ENCODE results near the gene QRICH1. TPM values are rescaled to one million over a fixed set of nuclear protein-coding genes. Genes with fewer than 3 reads are reported as not detected.
A peak's percentile ranks its signal among the peaks of the same experiment; 100 is the strongest.

QRICH1 gene
- total RNA-seq, 1 donor from 2014 or later, result 55.3 TPM

DNA sequence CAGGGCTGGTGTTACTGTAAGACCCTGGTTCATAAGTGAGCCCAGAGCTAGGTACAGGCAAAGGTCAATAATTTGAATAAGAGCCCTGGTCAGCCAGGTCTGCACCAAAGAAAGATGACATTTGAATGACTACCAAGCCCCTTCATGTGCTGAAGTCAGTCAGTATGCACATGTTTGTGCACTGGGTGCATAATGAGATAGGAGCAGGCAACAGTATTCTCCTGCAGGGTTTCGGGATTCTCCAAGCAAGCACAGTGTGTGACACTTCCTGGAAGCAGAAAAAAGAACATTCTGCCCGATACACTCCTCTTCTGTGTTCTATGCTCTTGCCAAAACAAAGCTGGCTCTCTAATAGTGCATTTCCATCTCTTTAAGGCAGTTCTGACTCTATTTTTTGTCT lies 59.2 kb downstream of the QRICH1 start:
- no peak for DNase-seq (ENCODE audit: low read depth)

DNA sequence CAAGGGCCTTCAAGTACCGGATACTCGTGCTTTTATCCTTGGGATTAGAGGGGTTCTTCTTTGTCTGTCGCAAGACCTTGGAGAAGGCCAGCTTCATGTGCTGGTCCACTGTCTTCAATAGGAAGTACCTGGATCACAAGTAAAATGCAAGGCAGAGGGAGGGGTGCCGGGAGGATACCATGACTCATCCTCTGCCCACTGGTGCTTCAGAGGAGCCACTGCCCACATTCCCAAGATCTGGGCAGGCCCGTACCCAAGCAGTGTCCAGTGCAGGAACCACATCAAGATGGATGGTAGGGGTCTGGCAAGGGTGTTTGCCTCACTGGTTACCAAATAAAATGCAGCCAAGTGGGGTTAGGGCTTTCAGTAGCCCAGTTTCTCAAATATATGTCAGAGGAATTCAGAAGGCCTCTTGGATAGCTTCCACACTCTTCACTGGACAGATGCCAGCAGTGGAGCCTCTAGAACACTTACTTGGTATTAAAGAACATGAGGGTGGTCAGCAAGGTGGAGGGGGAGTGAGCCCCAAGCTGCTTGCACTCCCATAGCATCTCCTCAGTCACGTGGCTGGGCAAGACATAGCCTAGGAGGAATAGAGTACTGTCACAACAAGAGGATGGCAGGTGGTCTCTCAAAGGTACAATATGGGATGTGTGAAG lies 61.1 kb downstream of the QRICH1 start:
- DNase-seq (ENCODE audit: low read depth), result peak; percentile 38

DNA sequence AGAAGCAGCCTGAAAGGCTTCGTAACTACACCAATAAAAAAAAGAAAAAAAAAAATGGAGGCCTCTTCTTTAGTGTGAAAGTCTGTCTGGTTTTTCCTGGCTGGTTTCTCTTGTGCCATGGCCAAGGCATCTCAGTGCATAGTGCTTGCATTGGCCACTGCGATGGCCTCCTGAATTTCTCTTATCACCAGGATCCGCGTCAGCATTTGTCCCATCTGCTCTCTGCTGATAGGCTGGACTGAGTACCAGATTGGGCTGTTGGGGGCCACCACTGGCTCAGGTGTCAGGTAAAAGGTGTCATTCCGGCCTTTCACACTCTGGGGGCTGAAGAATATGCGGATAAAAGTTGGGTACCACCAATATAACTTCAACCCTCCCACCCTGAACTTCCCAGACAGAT lies 63.5 kb downstream of the QRICH1 start:
- no peak for DNase-seq (ENCODE audit: low read depth)

DNA sequence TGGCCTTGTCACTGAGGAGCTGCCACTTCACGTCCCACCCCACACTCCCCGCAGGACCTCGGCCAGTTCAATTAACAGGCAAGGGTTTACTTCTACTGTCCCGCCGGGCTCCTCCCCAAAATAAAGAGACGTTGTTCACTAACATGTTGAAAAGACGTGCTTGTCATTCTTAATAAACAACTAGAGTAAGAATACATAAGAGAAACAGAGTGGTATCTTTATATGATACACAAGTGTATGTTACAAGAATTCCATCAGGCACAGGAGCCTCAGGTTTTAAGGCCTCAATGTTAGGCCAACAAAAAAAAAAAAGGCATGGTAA lies 64.3 kb downstream of the QRICH1 start:
- DNase-seq (ENCODE audit: low read depth), result no peak

DNA sequence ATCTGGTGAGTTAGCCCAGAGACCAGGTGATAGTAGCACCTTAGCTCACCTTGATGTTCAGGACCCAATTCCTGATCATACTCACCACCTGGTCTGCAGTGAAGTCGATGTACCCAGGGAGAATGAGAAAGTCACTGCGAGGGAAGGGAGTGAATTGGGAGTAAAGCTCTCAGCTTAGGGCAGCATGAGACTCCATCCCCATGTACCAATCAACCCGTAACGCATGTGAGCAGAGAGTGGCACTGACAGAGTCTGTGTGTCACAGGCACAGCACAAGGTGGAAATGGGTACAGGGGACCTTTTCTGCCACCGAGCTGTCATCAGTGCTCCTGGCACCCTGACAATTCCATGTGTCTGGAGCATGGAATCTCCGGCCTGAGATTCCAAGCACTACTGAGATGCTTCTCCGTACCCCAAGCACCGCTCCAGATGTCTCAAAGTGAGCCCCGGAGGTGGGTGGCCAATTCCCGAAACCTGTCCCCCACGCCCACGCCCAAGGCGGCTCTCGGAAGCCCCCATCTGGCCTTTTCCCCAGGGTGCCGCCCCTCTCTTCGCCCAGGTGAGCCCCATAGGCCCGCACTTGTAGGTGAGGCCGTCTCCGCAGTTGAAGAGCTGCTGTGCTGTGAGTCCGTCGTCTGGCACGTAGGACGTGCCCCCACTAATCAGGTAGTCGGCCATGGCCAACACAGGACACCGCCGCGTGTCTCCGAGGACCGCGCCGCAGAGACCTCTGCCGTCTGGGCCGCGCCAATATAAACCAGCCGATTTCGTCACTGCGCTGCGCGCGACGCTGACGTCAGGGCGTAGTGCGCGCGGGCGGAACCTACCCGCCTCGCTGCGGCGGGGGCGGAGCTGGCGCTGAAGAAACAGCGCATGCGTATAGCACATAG lies 65.0 kb downstream of the QRICH1 start, which contains the start of gene IMPDH2:
Gene IMPDH2, minus strand, starts transcription at position 726 of the 890 bp plus-strand sequence. Its CDS starts 48 bp downstream, at position 678.
- DNase-seq (ENCODE audit: low read depth), result peak; percentile 81

DNA sequence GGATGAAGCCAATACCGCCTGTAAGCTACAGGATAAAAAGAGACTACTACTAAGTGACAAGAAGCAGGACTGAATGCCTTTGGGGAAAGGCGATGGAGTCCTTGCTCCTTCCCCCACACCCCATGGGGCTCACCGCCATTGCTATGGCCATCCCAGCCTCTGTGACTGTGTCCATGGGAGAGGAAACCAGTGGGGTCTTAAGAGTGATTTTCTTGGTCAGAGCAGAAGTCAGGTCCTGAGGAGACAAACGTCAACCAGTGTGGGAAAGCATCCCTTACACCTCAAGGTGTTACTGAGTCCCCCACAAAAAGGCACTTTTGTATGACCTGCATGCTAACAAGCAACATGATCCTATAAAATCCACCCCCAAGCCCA lies 65.6 kb downstream of the QRICH1 start:
- no peak for DNase-seq (ENCODE audit: low read depth)

DNA sequence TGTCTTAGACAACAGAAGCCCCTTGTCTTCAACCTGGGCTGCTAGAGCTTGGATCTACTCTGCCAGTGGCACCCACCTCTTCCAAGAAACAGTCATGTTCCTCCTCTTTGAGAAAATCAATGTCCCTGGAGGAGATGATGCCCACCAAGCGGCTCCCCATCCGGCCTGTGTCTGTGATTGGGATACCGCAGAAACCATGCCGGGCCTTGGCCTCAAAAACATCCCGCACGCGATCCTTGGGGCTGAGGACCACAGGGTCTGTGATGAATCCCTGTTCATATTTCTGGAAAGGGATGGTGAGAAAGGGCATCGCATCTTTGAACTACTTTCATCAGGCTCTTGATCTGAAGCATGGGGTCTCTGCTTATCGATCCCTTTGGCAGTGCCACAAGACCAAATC lies 66.2 kb downstream of the QRICH1 start:
- no peak for DNase-seq (ENCODE audit: low read depth)

DNA sequence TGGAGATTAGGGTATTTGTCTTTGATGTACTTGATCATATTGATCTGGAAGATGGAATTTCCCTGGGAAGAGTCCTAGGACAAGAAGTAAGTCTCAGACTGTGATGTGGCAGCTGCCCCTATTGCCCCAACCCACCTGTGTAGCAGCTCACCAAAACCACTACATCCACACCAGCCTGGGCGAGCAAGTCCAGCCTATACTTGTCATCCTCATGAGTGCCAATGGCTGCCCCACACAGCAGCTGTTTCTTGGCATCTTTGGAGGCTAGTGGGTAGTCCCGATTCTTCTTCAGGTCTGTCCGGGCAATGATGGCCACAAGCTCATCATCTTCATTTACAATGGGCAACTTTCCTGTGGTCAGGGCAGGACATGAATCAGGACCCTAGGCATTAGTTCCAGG lies 67.3 kb downstream of the QRICH1 start:
- DNase-seq (ENCODE audit: low read depth), result no peak

DNA sequence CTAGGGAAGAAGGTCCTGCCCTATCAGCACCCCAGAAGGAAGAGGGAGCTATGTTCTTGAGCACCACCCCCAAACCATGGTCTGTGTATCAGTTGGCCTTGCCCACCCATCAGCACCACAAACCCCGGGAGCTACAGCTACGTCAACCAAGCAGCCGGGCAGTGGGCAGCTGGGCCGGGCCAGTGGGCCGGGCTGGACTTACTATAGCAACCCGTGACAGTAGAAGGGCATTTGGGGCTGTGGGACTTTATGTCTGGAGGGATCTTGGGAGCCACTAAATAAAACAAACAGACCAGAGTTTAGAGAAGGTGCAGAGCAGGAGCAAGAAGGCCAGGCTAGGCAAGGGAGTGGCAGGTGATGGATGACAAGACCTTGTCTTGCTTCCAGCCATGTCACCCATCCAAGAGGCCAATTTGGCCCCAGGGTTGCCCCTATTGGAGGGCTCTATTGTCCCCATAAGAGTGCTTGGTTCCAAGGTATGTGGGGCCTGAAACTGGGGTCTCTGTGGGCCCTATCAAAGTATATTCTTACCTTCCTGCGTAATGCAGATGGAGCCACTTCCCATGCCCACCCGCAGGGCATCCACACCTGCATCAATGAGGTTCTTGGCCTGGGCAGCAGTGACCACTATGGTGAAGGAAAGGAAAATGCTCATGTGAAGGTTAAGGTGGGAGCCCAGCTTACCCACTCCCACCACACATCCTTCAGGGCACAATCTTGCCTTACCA lies 67.9 kb downstream of the QRICH1 start:
- DNase-seq (ENCODE audit: low read depth), result no peak

DNA sequence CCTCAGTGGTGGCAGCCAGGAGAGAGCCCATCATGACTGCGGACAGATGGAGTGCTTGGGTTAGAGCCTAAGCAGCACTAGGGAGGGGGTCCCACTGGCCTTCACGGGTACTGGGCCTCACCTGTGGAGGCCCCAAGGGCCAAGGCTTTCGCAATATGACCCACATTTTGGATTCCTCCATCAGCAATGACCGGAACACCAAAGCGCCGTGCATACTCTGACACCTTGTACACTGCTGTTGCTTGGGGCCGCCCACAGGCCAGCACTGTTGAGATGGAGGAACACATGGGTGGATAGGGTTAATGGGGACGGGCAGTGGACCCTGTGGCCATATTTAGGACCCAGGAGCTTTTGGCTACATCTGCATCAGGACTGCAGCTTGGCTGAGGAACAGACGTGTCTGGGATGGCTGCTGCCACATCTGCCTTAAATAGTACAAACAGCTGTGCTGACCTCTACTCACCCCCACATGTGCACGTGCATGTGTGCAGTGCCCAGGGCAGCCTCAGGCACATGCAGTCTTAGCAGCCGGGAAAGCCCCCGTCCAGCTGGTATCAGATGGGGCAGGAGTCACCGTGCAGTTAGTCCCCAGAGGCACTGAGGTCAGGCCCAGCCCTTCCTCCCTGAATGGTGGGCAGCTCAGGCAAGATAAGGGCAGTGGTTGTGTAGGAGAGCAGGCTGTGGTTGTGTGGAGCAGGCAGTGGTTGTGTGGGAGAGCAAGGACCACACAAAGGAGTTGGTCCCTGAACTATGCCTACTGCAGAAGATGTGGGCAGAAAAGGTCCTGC lies 68.7 kb downstream of the QRICH1 start:
- no peak for DNase-seq (ENCODE audit: low read depth)

DNA sequence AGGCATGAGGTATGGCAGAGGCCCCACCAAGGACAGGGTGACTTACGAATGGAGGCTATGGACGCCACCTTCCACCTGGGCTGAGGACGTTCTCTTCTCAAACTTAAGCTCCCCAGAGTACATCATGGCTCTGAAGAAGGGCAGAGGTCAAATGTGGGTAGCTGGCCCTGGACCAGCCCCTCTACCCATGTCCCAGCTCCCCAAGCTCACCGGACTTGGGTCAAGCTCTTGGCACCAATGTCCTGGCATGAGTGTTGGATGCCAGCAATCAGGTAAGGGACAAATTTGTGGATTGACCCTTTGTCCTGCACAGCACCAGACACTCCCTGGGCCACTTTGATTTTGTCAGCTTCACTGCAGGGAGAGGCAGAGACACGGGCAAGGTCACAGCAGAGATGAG lies 69.4 kb downstream of the QRICH1 start:
- no peak for DNase-seq (ENCODE audit: low read depth)

DNA sequence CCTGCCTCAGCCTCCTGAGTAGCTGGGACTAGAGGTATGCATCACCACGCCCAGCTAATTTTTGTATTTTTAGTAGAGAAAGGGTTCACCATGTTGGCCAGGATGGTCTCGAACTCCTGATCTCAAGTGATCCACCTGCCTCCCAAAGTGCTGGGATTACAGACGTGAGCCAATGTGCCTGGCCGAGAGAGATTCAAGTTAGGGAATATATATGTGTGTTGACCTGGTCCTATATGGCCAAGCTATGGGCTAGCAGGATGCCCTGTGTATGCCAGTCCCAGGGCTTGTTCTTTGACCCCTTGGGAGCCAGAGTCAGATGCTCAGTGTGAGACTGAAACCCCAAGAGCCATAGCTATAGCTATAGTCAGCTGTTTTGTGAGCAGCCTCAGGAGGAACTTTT lies 70.1 kb downstream of the QRICH1 start:
- DNase-seq (ENCODE audit: low read depth), result no peak

DNA sequence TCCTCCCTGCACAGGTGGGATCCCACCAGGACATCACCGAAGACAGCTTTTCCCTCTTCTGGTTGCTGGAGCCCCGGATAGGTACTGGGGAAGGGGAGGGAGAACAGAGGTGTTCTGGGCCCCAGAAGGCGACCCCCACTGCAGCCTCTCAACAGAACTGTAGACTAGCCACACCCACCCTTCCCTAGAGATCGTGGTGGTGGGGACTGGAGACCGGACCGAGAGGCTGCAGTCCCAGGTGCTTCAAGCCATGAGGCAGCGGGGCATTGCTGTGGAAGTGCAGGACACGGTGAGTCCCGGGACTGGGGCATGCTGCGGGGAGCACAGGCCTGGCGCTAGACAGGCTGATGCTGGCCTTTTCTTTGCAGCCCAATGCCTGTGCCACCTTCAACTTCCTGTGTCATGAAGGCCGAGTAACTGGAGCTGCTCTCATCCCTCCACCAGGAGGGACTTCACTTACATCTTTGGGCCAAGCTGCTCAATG lies 71.1 kb downstream of the QRICH1 start:
- no peak for DNase-seq (ENCODE audit: low read depth)

DNA sequence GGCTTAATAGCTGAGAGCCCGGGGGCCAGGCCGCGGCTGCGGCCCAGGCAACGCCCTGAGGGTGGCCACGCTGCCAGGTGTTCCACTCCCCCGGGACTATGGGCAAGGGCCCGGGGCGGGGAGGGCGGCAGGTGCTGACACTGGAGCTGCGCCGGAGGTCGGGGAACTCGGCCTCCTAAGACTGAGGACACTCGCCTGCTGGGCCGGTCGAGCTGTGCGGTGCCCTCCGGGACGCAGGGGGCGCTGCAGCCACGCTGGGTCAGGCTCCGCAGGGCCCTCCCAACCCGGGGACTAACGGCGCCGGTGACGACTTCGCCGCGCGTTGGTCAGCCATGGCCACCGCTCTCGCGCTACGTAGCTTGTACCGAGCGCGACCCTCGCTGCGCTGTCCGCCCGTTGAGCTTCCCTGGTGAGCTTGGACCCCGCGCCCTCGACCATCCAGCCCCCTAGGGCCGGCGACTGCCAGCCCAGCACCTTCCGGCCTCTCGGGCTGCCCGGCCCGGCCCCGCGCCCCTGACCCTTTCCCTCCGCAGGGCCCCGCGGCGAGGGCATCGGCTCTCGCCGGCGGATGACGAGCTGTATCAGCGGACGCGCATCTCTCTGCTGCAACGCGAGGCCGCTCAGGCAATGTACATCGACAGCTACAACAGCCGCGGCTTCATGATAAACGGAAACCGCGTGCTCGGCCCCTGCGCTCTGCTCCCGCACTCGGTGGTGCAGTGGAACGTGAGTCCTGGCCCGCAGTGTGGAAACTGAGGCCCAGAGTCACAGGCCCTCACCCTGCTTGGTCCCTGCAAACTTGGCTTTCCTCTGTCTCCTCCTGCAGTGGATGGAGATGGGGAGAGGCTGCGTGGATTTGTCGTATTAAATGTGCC lies 71.8 kb downstream of the QRICH1 start, which contains the start of gene NDUFAF3:
Gene NDUFAF3, plus strand, starts transcription at position 309 of the 875 bp plus-strand sequence. Its CDS starts 24 bp downstream, at position 333.
- peak; percentile 77 for DNase-seq (ENCODE audit: low read depth)

DNA sequence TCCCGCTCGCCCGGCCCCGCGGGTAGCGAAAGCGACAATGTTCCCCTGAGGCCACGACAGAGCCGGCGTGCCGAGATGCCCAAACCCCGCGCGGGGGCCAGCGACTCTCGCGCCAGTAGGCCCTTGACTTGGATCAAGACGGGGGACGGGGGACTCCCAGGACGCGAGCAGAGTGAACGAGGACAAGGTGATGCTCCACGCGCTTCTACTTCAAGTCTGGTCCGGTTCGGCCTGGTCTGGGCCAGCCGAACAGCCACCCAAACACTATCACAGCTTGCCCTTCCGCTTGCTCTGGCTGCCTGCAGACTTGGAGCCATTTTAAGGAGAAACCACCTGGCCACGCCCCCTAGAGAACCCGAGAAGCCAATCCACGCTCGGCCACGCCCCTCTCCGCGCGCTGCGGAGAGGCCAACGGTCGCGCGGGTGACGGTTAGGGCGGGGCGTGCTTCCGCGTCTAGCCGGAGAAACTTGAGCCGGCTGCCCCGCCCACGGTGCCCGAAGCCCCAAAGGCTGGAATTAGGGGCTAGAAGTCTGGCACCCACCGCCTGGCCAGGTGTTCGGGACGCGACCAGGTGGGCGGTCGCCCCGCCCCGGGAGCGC lies 72.6 kb downstream of the QRICH1 start:
- DNase-seq (ENCODE audit: low read depth), result peak; percentile 92

DNA sequence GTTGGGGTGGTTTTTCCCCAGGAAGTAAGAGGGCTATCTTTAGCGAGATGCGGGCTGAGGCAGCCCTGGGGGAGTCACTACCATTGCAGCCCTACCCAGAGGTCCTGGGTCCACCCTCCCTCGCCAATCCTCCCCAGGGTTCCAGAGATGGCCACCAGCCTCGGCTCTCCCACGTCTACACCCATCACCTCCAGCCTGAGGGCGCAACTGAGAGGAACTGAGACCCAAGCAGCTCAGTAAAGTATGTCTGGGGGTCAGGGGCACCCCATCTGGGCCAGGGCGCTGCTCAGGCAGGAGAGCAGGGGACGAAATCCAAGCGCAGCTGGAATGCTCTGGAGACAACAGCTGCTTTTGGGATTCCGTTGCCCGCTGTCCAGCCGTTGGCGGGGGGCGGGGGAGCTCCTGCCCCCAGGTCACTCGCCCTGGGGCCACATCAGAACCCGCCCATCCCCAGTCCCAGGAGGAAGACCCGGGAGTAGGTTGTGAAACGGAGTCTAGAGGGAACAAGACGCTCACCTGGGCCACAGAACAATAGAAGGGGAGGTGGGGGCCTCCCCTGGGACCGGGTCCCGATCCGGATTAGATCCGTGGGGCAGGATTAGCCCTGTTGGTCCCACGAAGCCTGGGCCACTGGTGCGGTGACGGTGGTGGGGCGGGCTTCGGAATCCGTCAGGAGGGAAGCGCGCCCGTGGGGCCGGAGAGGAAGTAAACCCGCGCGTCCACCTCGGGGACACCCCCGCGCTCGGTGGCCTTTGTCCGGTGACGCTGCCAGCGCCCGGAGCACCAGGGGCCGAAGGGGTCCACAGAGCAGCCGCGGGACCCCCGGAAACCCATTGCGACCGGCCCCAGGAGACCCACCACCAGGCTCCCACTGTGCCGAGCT lies 73.3 kb downstream of the QRICH1 start:
- DNase-seq (ENCODE audit: low read depth), result no peak

DNA sequence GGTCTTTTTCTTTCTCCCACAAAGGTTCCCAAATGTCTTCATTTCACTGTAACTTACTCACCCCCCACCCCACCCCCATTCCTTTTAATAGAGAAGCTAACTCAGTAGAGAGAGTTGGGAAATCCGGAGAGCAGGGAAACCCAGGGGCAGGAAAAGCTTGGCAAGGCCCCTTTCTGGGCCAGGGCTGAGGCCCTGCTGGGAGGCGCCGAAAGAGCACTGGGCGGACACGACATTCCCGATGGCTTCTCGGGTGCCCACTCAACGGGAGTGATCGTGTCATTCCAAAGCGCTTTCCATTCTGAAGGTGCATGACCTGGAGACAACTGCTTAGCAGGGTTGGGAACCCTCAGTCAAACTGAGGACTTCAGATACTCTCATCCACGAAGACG lies 73.9 kb downstream of the QRICH1 start:
- no peak for DNase-seq (ENCODE audit: low read depth)

DNA sequence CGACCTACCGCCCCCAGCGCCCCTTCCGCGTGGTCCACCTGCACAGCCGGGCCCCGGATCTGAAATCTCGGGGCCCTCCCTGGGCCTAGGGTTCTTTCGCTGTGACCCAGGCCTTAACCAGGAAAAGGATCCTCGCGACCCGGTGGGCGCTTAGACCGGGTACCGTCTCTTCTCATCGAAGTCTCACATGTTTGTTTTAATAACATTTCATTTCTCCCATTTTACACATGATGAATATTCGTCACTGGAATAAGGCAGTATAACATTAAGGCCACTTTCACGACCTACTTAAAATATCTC lies 75.2 kb downstream of the QRICH1 start:
- no peak for DNase-seq (ENCODE audit: low read depth)

DNA sequence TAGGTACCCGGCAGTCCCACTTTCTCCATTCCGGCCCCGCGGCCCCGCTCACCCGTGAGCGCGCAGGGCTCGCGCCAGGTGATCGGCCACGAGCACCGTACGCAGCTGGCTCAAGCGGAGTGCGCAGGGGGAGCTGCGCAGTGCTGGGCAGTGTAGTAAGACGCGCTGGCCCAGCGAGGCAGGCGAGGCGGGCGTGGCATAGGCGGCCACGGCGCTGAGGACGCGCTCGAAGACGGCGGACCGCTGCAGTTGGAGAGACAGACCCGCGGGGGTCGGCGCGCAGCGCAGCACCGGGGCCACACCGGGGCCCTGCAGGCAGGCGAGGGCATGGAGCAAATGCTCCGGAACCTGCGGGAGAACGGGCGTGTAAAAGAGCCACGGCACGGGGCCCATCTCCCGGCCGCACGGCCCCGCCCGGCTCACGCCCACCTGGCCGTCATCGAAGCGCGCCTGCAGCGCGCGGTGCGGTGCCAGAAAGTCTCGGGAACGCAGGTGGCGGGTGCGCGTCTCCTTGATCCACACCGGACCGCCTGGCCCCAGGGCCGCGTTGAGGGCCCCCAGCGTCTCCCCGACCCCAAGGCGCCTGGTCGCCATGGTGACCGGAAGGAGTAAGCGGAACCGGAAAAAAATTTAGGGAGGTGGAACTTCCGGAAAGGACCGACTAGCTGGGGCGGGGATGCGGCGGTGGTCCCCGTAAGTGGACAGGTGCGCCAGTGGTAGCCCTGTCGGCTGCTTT lies 75.7 kb downstream of the QRICH1 start, which contains the start of gene DALRD3:
Gene DALRD3, minus strand, starts transcription at position 610 of the 736 bp plus-strand sequence. Its CDS starts 16 bp downstream, at position 594.
- no peak for DNase-seq (ENCODE audit: low read depth)

Measured in renal cortical epithelial cell (primary cell).